Ishikawa (cell line): ENCODE measurements around the gene RALGPS2.

Experiments
- CEBPB ChIP-seq: IDR thresholded peaks from 2 replicates; pipeline ENCODE4 v1.6.1; 2012
- CREB1 ChIP-seq: IDR thresholded peaks from 2 replicates; pipeline ENCODE4 v1.6.1; 2012; ENCODE audit warnings: low read depth
- EGR1 ChIP-seq: IDR thresholded peaks from 2 replicates; pipeline ENCODE4 v1.6.1; 2012
- EP300 ChIP-seq: IDR thresholded peaks from 2 replicates; pipeline ENCODE4 v1.6.1; 2012; ENCODE audit warnings: borderline replicate concordance
- FOXM1 ChIP-seq: IDR thresholded peaks from 2 replicates; pipeline ENCODE4 v1.6.1; 2012; ENCODE audit warnings: low read depth, borderline replicate concordance
- MAX ChIP-seq: IDR thresholded peaks from 2 replicates; pipeline ENCODE4 v1.6.1; 2012
- NFIC ChIP-seq: IDR thresholded peaks from 2 replicates; pipeline ENCODE4 v1.6.1; 2012
- RAD21 ChIP-seq: IDR thresholded peaks from 2 replicates; pipeline ENCODE4 v1.6.1; 2012; ENCODE audit warnings: low read depth
- REST ChIP-seq: IDR thresholded peaks from 2 replicates; pipeline ENCODE4 v1.6.1; 2012; ENCODE audit warnings: low read depth, mild to moderate bottlenecking
- TAF1 ChIP-seq: IDR thresholded peaks from 2 replicates; pipeline ENCODE4 v1.6.1; 2012; ENCODE audit warnings: low read depth, mild to moderate bottlenecking
- TCF12 ChIP-seq: IDR thresholded peaks from 2 replicates; pipeline ENCODE4 v1.6.1; 2012; ENCODE audit warnings: low read depth
- TEAD4 ChIP-seq: IDR thresholded peaks from 2 replicates; pipeline ENCODE4 v1.6.1; 2012
- USF1 ChIP-seq: IDR thresholded peaks from 2 replicates; pipeline ENCODE4 v1.6.1; 2012
- YY1 ChIP-seq: IDR thresholded peaks from 2 replicates; pipeline ENCODE4 v1.6.1; 2012; ENCODE audit warnings: low read depth
- ZBTB7A ChIP-seq: IDR thresholded peaks from 2 replicates; pipeline ENCODE4 v1.6.1; 2012; ENCODE audit warnings: low read depth

RALGPS2 gene

GRCh38 chr1:178928041-178928440 lies 203.0 kb downstream of the RALGPS2 start:
- no peak for TF ChIP-seq FOXM1
- no peak for TF ChIP-seq NFIC
- TF ChIP-seq RAD21: no peak
- TF ChIP-seq TAF1: no peak
- no peak for TF ChIP-seq TEAD4
- TF ChIP-seq EP300: no peak
- no peak for TF ChIP-seq USF1
- no peak for TF ChIP-seq CREB1
- no peak for TF ChIP-seq TCF12
- no peak for TF ChIP-seq CEBPB
- TF ChIP-seq EGR1: no peak
- no peak for TF ChIP-seq ZBTB7A
- no peak for TF ChIP-seq REST
- TF ChIP-seq YY1: no peak
- no peak for TF ChIP-seq MAX

- TF ChIP-seq ZBTB7A (no peak), REST (no peak), EGR1 (no peak), TCF12 (no peak), RAD21 (no peak), MAX (no peak), TEAD4 (no peak), USF1 (no peak), YY1 (no peak), TAF1 (no peak), EP300 (no peak), NFIC (no peak), CREB1 (no peak), CEBPB (no peak), FOXM1 (no peak)
Observed at GRCh38 chr1:178928976-178929375, 203.9 kb downstream of the RALGPS2 start.

- TF ChIP-seq CREB1 (no peak), TCF12 (no peak), REST (no peak), NFIC (no peak), TAF1 (no peak), USF1 (no peak), MAX (no peak), ZBTB7A (no peak), CEBPB (no peak), YY1 (no peak), FOXM1 (no peak), EP300 (no peak), RAD21 (no peak), EGR1 (no peak), TEAD4 (no peak)
Observed at GRCh38 chr1:178931858-178932551, 207.0 kb downstream of the RALGPS2 start.
